Omental fat pad (tissue), 4 donors: ENCODE data around the gene LKAAEAR1. TPM values are rescaled to one million over a fixed set of nuclear protein-coding genes. Genes with fewer than 3 reads are reported as not detected.

Source experiments
- ATAC-seq: fragments of 150-250 bp; one replicate; pipeline ENCODE4 v1.9.1; 2016; ENCODE audit warnings: mild to moderate bottlenecking, moderate library complexity; ENCODE audit not compliant: low FRiP score
- DNase-seq: peaks from one replicate; pipeline ENCODE4 v3.0.0-alpha.2; 2019; ENCODE audit warnings: low spot score
- total RNA-seq, 4 donors: library from RNA; depleted of rRNA; stranded (reverse); fragments of >200 nt; gene quantifications; one replicate each; pipeline ENCODE4 v1.1.0, GENCODE V29; 2016
- TF ChIP-seq, protein P1 (sequence below), 3 donors: fragments of 450-650 bp; IDR thresholded peaks; one replicate each; pipeline ENCODE4 v1.5.1; 2016 to 2017; ENCODE audit warnings: antibody characterized with exemption in 3 of 3, mild to moderate bottlenecking in 3 of 3, moderate library complexity in 2 of 3

LKAAEAR1 gene
- total RNA-seq, 4 donors from 2014 or later, result 0.65 TPM; not detected in 3

DNA sequence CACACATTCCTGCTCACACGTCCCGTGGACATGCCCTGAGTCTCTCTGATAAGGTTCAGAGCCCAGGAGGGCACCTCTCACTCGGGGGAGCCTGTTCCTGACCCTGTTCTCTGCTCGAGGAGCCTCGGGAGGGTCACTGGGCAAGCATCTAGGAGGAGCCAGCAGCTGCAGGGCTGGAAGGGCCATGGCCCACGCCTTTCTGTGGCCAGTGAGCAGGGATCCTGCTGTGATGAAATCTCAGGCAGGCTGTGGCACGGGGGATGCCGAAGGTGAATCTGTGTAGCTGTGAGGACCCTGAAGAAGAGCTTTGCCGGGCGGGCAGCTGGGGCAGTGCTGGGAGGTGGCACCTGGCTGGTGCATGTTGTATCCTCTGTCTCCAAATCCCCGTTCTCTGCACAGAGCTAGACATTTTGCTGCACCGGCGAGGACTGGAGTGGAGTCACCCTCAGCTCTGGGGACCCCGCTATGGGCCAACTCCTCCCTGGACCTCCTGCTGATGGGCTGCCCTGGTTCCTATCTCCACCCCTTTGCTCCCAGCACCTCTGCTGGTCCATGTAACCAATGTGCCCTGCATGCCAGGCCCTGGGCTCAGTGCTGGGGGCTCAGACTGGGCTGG is 30.3 kb upstream of the LKAAEAR1 start:
- TF ChIP-seq, protein P1, sequence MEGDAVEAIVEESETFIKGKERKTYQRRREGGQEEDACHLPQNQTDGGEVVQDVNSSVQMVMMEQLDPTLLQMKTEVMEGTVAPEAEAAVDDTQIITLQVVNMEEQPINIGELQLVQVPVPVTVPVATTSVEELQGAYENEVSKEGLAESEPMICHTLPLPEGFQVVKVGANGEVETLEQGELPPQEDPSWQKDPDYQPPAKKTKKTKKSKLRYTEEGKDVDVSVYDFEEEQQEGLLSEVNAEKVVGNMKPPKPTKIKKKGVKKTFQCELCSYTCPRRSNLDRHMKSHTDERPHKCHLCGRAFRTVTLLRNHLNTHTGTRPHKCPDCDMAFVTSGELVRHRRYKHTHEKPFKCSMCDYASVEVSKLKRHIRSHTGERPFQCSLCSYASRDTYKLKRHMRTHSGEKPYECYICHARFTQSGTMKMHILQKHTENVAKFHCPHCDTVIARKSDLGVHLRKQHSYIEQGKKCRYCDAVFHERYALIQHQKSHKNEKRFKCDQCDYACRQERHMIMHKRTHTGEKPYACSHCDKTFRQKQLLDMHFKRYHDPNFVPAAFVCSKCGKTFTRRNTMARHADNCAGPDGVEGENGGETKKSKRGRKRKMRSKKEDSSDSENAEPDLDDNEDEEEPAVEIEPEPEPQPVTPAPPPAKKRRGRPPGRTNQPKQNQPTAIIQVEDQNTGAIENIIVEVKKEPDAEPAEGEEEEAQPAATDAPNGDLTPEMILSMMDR (IDR thresholded peaks at IDR 0.05), result no peak
- DNase-seq (peak; percentile 14), ATAC-seq (no peak)

DNA sequence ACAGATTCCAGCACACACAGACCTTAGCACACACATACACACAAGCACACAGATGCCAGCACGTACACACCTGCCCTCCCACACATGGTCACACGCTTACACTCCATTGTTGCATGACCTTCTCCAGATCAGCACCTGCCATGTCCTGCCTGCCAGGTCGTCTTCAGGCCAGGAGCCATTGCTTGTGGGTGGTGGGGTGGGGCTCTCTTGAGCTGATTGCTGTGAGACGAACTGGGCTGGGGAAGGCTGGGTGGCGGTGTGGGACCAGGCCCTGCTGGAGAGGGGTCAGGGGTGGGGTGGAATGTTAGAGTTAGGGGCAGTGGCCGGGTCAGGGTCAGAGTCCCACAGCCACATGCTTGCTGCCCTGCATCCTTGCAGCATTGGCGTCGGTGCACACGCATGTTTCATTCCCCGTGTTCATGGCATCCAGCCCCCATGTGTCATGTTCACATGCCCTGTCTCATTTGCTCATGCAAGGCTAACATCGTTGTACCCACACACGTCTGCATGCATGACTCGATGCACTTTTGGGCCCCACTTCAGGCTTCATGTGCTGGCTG is 29.7 kb upstream of the LKAAEAR1 start:
- DNase-seq, result no peak
- ATAC-seq, result no peak
- TF ChIP-seq, protein P1 (IDR thresholded peaks at IDR 0.05), result no peak

DNA sequence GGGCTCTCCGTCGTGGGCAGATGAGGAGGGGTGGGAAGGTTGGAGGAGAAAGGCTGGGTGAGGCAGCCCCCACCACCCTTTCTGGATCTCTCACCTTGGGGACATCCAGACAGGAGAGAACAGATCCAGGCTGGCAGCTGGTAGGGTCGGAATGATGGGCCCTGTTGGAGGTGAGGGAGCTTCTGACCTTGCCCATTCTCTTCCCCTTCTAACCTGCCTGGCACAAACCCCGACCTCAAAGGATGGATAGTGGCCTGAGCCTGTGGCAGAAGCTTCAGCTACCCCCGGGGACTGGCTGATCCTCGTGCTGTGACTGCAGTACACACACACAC is 29.2 kb upstream of the LKAAEAR1 start:
- ATAC-seq (no peak), DNase-seq (no peak)
- TF ChIP-seq, protein P1 (IDR thresholded peaks at IDR 0.05), result no peak

DNA sequence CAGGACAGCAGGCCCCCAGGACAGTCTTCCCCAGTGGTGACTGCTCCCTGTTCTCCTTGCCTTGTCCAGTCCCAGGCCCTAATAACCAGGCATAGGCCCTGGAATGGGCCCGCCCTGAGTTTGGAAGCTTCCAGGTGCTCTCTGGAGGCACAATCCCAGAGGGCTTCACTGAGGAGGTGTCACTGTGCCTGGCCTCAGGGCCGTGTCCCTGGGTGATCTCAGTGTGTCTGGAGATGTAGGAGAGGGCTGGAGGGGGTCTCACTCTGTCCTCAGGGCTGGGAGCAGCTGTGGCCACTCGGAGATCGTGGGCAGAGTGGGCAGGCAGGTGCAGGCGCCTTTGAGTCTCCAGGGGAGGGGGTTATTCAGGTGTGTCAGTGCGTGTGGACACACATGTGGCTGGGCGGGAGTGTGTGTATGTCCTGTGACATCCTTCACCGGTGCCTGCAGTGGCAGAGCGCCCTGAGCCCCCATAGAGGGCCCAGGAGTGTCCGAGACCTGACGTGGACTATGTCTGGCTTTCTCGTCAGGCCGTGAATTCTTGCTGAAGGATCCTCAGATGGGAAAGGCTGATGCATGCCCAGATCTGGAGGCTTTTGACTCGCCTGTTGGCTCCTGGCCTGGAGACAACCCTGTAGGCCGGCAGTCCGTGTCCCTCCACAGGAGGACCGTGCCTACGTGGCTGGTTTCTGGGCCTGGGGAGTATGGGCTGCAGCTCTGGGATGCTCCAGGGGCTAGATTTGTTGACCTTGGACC is 28.7 kb upstream of the LKAAEAR1 start:
- no peak for ATAC-seq
- peak; percentile 13 for DNase-seq
- TF ChIP-seq, protein P1 (IDR thresholded peaks at IDR 0.05), result no peak

DNA sequence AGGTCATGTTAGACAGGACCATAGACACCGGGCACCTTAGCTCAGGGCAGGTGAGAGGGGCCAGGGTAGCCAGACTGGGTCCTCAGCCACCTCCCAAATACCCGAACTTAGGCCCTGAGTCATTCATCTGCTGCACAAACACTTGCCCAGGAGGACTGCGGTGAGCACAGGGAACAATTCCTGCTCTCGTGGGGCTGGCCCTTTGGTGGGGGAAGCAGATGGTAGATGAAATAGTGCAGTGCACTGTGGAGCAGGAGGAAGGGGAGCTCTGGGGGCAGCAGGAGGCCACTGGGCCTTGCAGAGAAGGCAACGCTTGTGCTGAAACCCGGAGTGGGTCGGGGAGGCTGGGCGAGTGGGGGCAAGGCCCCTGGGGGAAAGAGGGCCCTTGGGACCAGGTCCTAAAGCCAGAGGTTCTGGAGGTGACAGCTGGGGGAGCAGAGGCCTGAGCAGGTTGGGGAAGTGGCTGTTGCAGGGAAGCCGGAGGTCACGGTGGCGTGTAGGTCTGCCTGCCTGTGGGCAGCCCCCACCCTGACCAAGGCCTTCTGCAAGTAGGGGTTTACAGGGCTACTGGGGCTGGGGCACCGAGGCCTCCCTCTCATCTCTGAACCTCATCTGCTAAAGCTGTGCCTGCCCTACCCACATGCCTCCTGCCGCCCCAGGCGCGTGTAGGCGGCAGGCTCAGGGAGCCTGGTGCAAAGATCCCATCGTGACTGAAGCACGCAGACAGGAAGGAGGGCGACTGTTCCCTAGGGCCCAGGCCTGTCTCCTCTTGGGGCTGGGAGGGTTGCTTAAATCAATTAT is 27.8 kb upstream of the LKAAEAR1 start:
- DNase-seq, result peak; percentile 11
- no peak for ATAC-seq
- TF ChIP-seq, protein P1 (IDR thresholded peaks at IDR 0.05), result no peak

DNA sequence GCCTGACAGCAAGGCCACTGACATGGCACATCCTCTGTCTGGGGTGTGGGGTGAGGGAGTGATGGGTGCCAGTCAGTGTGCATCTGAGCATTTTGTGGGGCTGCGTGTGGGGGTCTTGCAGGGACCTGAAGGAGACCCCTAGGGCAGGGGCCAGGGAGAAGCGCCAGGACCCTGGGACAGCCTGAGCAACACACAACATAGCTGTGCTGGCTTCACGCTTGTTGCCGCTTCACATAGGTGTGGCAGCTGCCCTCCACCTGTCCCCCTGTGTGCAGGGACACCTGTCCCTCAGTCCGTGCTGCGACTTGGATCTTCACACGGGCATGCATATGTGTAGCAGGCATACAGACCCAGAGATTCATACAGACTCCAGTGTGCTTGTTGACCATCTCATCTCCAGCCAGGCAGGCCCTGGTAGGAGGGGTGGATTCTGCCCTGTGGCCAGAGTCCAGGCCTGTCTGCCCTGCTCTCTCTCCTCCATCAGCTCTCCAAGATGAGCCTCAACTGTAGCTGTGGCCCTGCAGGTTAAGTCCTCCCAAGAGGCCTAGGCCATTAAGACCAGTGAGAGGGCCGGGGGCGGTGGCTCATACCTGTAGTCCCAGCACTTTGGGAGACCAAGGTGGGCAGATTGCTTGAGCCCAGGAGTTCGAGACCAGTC is 26.3 kb upstream of the LKAAEAR1 start:
- TF ChIP-seq, protein P1 (IDR thresholded peaks at IDR 0.05), result no peak
- DNase-seq (peak; percentile 19), ATAC-seq (no peak)
